Activated gamma-delta T cell (primary cell): ENCODE data around the gene CCR1.
"Not testable (repeated sequence)": the region's sequence is repeated elsewhere in the genome, so short reads cannot be mapped to it uniquely, and the experiment has no call there.

Source experiments
- DNase-seq: peaks from one replicate; lab custom pipeline; 2025; lab: John Stamatoyannopoulos, UW

The CCR1 gene

DNA sequence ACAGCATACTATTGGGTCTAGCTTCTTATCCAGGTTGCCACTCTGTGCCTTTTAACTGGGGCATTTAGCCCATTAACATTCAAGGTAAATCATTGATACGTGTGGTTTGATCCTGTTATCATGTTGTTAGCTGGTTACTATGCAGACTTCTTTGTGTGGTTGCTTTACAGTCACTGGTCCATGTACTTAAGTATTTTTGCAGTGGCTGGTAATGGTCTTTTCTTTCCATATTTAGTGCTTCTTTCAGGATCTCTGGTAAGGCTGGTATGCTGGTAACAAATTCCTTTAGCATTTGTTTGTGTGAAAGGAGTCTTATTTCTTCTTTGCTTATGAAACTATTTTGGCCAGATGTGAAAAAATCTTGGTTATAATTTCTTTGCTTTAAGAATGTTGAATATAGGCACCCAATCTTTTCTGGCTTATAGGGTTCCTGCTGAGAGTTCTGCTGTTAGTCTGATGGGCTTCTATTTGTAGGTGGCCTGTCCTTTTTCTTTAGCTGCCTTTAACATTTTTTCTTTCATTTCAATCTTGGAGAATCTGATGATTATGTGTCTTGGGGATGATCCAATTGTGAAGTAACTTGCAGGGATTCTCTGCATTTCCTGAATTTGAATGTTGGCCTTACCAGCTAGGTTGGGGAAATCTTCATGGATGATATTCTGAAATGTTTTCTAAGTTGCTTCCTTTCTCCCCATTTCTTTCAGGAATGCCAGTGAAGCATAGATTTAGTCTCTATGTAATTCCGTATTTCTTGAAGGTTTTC lies 39.3 kb downstream of the CCR1 start:
- no peak for DNase-seq

- no peak for DNase-seq
Measured at GRCh38 chr3:46163556-46164041, 44.5 kb downstream of the CCR1 start.

DNA sequence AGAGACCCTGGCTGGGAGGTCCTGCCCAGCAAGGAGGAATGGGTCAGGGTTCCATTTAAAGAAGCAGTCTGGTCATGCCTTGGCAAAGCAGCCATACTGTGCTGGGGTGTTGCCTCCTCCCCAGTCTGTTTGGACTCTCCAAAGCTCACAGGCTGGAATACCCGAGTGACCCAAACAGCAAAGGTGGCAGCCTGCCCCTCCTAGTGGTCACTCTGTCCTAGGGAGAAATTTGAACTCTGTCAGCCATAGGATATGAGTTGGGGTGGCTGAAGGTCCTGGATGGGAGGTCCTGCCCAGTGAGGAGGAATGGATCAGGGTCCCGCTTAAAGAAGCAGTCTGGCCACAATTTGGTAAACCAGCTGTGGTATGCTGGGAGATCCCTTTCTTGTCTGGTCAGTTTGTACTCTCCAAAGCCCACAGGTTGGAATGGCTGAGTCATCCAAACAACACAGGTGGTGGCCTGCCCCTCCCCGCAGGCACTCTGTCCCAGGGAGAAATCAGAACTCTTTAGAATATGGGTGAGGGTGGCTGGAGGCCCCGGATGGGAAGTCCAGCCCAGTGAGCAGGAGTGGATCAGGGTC lies 45.0 kb downstream of the CCR1 start:
- DNase-seq = no peak

- not testable (repeated sequence) for DNase-seq
Measured at GRCh38 chr3:46157685-46158084, 50.4 kb downstream of the CCR1 start.

- DNase-seq = no peak
Measured at GRCh38 chr3:46154311-46154710, 53.8 kb downstream of the CCR1 start.
